Caki2 (cell line): ENCODE measurements around the gene SCYL2. TPM values are rescaled to one million over a fixed set of nuclear protein-coding genes. Genes with fewer than 3 reads are reported as not detected.
"Not testable (repeated sequence)": the region's sequence is repeated elsewhere in the genome, so short reads cannot be mapped to it uniquely, and the experiment has no call there.

ENCODE experiments used
- DNase-seq: peaks from one replicate; pipeline ENCODE4 v3.0.0-alpha.2; 2015; ENCODE audit warnings: low read depth
- in situ Hi-C: cut with HindIII; loops from 2 replicates; pipeline ENCODE4 v1.10.0; 2016; ENCODE audit warnings: low sequenced_read_pairs, low pct_unique_long_range_greater_than_20kb, mixed read lengths
- total RNA-seq: library from RNA; depleted of rRNA; stranded (reverse); fragments of >200 nt; shearing (Covaris generic); gene quantifications from 2 replicates; pipeline ENCODE4 v1.2.3, GENCODE V29; 2014; ENCODE audit warnings: low replicate concordance; rRNA removed

The SCYL2 gene
- total RNA-seq, result 1.8 and 3.0 TPM in 2 replicates

- in situ Hi-C loops, result no loop called here
- peak; percentile 97 for DNase-seq
Measured at GRCh38 chr12:100266835-100267602, at the start of gene SCYL2, which contains the start of gene DEPDC4. Gene SCYL2 (plus strand): TSS chr12:100267177. CDS start chr12:100282971, 15,794 bp downstream. Gene DEPDC4 (minus strand): TSS chr12:100267079. CDS start chr12:100267076, 3 bp downstream.

GRCh38 chr12:100219328-100220109 is 47.5 kb upstream of the SCYL2 start:
- DNase-seq, result no peak
- in situ Hi-C loops, result no loop called here

GRCh38 chr12:100221523-100221922 is 45.5 kb upstream of the SCYL2 start:
- DNase-seq, result no peak
- in situ Hi-C loops, result no loop called here

GRCh38 chr12:100222173-100222572 is 44.8 kb upstream of the SCYL2 start:
- in situ Hi-C loops, DNase-seq: not testable (repeated sequence)

- in situ Hi-C loops, result no loop called here
- no peak for DNase-seq
Measured at GRCh38 chr12:100225491-100225890, 41.5 kb upstream of the SCYL2 start.

- in situ Hi-C loops, result no loop called here
Measured at GRCh38 chr12:100229036-100229635, 37.8 kb upstream of the SCYL2 start.

GRCh38 chr12:100229876-100230275 is 37.1 kb upstream of the SCYL2 start:
- DNase-seq, result no peak
- in situ Hi-C loops, result no loop called here

More at GRCh38 chr12:100229036-100229635, 37.8 kb upstream of the SCYL2 start:
- peak; percentile 3 for DNase-seq

- DNase-seq, result not testable (repeated sequence)
Measured at GRCh38 chr12:100231873-100232272, 35.1 kb upstream of the SCYL2 start.

GRCh38 chr12:100234166-100234565 is 32.8 kb upstream of the SCYL2 start:
- in situ Hi-C loops, result no loop called here
- peak; percentile 2 for DNase-seq

More at GRCh38 chr12:100231873-100232272, 35.1 kb upstream of the SCYL2 start:
- in situ Hi-C loops, result not testable (repeated sequence)

- DNase-seq, result peak; percentile 10
- in situ Hi-C loops, result no loop called here
Measured at GRCh38 chr12:100234591-100235304, 32.2 kb upstream of the SCYL2 start.

- DNase-seq, result no peak
- in situ Hi-C loops, result no loop called here
Measured at GRCh38 chr12:100238801-100239200, 28.2 kb upstream of the SCYL2 start.

GRCh38 chr12:100239589-100239988 is 27.4 kb upstream of the SCYL2 start:
- in situ Hi-C loops, result no loop called here
- no peak for DNase-seq

GRCh38 chr12:100243137-100243536 is 23.8 kb upstream of the SCYL2 start:
- no peak for DNase-seq
- in situ Hi-C loops, result no loop called here

- DNase-seq, result no peak
- in situ Hi-C loops, result no loop called here
Measured at GRCh38 chr12:100247765-100248164, 19.2 kb upstream of the SCYL2 start.

GRCh38 chr12:100248886-100249285 is 18.1 kb upstream of the SCYL2 start:
- in situ Hi-C loops, result no loop called here
- DNase-seq, result no peak

- no peak for DNase-seq
- in situ Hi-C loops, result no loop called here
Measured at GRCh38 chr12:100249941-100250340, 17.0 kb upstream of the SCYL2 start.

GRCh38 chr12:100251917-100252316 is 15.1 kb upstream of the SCYL2 start:
- in situ Hi-C loops, result no loop called here
- peak; percentile 63 for DNase-seq

GRCh38 chr12:100253437-100253836 is 13.5 kb upstream of the SCYL2 start:
- in situ Hi-C loops, result no loop called here
- DNase-seq, result no peak
